GM12878 (cell line): ENCODE measurements around the gene DIP2A.

ENCODE experiments used
- BHLHE40 ChIP-seq, 2 experiments: fragments of 450-650 bp in 1 of 2; IDR thresholded peaks; 2 replicates each; pipeline ENCODE4 v1.6.1; 2011 to 2017; ENCODE audit warnings: low read depth in 2 of 2, borderline replicate concordance in 1 of 2, improper control_type of control experiment in 1 of 2, low read length in 1 of 2, mild to moderate bottlenecking in 1 of 2
- HCFC1 ChIP-seq: fragments of 150-350 bp; IDR thresholded peaks from 2 replicates; pipeline ENCODE4 v1.6.1; 2014; ENCODE audit warnings: low read length
- JUNB ChIP-seq: IDR thresholded peaks from 2 replicates; pipeline ENCODE4 v1.6.1; 2016; ENCODE audit warnings: antibody characterized with exemption, mild to moderate bottlenecking
- TF ChIP-seq, protein P1 (sequence below), 3 experiments: IDR thresholded peaks in 2 of 3; conservative IDR thresholded peaks in 1 of 3; 2 replicates each; pipeline ENCODE4 v1.5.1; 2011; ENCODE audit warnings: low read depth in 3 of 3, low read length in 3 of 3, mild to moderate bottlenecking in 3 of 3, control low read depth in 2 of 3, moderate library complexity in 2 of 3, inconsistent platforms in 1 of 3, mixed read lengths in 1 of 3; ENCODE audit not compliant: control insufficient read depth in 2 of 3, insufficient read depth in 1 of 3; ENCODE audit errors: extremely low read depth in 1 of 3
- TF ChIP-seq, protein P2 (sequence below): IDR thresholded peaks from 2 replicates; pipeline ENCODE4 v1.6.1; 2012; ENCODE audit warnings: low read depth, low read length, improper control_type of control experiment

DNA sequence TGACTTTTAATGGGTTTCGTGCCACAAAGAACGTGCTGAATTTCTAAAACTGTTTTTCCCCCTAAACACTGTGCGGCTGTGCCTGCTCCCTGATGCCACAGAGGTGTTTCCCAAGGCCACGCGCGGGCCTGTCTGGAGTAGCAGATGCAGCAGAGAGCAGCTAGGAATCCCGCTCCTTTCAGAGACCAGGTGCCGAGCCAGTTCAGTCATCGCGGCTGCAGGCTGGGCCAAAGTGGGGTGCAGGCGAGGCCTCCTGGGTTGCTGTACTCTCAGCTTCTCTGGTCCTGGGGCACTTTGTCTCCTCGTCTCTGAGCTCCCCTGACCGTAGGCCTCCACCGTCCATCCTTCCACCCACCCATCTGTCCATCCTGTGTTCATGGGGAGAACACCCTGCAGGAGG is 17.4 kb upstream of the DIP2A start:
- TF ChIP-seq HCFC1 (no peak), BHLHE40 (IDR thresholded peaks at IDR 0.05; ENCODE audit: borderline replicate concordance in 1 of 2, low read depth in 2 of 2, low read length in 1 of 2) (no peak), JUNB (no peak)
- TF ChIP-seq, protein P1, sequence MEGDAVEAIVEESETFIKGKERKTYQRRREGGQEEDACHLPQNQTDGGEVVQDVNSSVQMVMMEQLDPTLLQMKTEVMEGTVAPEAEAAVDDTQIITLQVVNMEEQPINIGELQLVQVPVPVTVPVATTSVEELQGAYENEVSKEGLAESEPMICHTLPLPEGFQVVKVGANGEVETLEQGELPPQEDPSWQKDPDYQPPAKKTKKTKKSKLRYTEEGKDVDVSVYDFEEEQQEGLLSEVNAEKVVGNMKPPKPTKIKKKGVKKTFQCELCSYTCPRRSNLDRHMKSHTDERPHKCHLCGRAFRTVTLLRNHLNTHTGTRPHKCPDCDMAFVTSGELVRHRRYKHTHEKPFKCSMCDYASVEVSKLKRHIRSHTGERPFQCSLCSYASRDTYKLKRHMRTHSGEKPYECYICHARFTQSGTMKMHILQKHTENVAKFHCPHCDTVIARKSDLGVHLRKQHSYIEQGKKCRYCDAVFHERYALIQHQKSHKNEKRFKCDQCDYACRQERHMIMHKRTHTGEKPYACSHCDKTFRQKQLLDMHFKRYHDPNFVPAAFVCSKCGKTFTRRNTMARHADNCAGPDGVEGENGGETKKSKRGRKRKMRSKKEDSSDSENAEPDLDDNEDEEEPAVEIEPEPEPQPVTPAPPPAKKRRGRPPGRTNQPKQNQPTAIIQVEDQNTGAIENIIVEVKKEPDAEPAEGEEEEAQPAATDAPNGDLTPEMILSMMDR (IDR thresholded peaks at IDR 0.05 in 2 of 3, conservative IDR thresholded peaks at IDR 0.05 in 1 of 3; ENCODE audit: control insufficient read depth in 2 of 3, extremely low read depth in 1 of 3, insufficient read depth in 1 of 3, low read depth in 3 of 3, low read length in 3 of 3), result no peak
- TF ChIP-seq, protein P2, sequence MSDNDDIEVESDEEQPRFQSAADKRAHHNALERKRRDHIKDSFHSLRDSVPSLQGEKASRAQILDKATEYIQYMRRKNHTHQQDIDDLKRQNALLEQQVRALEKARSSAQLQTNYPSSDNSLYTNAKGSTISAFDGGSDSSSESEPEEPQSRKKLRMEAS, result no peak
